Stimulated activated CD4-positive, alpha-beta T cell treated with anti-CD3 and anti-CD28 coated beads, Interleukin-1b, Interleukin-23, amount 100 ng/mL, for 24 hours (primary cell): Measurements from ENCODE around the gene CNN3.
"Not testable (repeated sequence)": the region's sequence is repeated elsewhere in the genome, so short reads cannot be mapped to it uniquely, and the experiment has no call there.

Source experiments
- DNase-seq, 4 experiments: peaks; one replicate each; pipeline ENCODE4 v3.0.0-alpha.2; 2020; ENCODE audit warnings: low read depth in 4 of 4, low spot score in 1 of 4

Gene CNN3

DNA sequence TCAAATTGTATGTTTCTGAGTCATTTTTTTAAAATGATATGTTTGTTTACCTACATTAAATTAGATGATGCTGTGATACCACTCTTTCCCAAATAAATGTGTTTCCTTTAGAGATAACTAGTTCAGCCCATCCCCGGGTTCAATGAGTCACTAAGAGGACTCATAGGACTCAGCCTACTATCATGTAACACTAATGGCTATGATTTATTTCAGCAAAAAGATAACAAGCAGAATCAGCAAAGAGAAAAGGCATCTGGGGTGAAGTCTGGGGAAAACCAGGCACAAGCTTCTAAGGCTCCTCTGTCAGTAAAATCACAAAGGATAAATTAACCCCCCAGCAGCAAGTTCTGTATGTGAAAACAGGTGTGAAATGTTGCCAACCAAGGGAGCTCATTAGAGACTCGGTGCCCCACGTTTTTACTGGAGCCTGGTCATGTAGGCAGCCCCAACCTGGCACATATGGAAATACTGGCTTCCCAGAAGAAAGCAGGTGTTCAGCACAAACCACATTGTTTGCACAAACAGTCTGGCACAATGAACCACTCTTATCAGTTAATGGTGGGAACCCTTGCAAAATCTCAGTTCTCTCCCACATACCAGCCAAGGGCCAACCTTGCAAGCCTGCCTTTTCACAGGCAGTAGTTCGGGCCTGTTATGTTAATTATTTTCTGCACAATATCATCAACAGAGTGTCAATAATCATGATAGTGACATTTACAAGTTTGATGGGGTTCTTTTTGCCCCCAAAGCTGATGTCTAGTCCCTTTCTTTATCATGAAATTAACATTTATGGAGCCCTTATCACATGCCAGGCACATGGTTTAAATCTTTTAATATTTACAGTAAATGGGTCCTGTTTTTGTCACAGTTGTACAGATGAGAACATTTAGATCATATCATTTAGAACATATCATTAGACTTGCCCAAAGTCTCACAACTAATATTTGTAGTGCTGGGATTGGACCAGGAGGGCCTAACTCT is 23.1 kb upstream of the CNN3 start:
- no peak for DNase-seq

DNA sequence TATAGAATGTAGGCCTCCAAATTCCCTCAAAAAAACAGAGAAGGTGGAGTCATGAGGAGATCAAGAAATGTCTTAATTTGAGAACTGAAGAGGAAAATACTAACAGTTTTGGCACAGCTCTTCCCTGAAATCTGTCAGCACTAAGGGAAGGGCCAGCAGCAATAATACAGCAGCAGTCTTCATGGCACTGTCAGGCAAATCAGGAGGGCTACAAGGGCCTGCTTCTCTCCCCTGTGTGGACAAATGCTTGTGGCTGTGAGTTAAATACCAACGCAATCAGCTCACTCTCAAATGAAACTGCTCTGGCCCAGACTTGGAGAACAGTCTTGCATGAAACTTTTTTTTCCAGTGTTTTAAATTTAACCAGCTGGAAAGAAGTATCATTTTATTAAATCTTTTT is 20.5 kb upstream of the CNN3 start:
- no peak for DNase-seq

DNA sequence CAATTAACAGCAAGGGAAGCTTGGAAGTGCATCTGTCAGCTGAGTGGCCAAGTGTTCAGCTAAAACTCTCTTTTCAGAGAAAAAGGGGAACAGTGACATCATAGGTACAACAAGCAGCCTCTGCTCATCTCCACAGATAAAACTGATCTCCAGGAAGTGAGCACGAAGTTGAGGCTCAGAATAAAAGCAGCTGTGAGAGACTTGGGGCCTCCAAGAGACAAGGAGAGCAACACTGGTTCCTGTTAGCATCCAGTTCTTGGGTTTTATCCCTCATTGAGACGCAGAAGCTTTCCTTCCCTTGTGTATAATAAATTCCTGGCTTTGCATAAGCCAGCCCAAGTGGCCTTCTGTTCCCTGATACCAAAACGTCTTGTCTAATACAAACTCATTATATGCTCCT is 20.0 kb upstream of the CNN3 start:
- no peak for DNase-seq

DNA sequence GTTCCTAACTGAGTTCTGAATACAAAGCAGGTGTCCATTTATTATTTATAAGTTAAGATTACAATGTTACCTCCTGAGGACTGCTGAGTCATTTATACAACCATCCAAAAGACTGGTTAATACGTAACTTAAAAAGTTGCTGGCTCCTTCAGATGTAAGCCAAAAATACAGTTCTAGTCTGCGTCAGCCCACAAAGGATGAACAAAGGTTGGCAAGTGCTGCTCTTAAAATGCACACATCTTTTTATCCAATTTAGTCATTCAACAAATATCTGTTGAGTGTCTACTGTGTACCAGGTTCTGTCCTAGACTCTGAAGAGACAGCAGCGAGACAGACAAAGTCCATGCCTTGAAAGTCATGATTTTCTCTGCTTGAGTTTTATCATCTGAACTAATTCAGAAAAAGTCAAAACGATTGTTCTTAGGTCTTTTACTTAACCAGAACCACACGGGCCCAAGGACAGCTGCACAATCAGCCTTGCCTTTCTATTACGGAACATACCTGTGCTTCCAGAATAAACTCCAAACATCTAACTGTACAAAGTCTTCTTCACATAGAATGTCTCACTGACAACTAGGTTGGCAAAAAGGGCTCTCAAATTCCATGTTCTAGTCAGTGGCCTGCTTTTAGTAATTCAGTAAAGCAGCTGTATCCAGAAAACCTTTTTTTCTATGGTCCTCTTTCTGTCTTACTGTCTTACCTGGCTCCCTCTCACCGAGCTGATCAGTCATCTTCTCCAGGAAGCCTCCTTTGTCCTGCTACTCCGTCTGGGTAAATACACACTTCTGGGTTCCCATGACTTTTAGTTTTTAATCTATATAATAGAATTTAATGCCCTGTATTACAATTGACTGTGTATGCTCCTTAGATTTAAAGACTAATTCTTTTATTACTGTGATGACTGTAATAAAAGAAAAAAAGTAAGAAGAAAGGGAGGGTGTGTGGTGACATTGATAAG is 15.5 kb upstream of the CNN3 start:
- no peak for DNase-seq

DNA sequence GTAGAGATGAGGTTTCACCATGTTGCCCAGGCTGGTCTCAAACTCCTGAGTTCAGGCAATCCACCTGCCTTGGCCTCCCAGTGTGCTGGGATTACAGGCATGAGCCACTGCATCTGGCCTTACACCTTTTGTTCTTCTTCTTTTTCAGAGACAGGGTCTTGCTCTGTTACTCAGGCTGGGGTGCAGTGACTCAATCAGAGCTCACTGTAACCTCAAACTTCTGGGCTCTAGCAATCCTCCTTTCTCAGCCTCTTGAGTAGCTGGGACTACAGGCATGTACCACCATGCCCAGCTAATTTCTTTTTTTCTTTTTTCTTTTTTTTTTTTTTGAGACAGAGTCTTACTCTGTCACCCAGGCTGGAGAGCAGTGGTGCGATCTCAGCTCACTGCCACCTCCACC is 14.6 kb upstream of the CNN3 start:
- not testable (repeated sequence) for DNase-seq

DNA sequence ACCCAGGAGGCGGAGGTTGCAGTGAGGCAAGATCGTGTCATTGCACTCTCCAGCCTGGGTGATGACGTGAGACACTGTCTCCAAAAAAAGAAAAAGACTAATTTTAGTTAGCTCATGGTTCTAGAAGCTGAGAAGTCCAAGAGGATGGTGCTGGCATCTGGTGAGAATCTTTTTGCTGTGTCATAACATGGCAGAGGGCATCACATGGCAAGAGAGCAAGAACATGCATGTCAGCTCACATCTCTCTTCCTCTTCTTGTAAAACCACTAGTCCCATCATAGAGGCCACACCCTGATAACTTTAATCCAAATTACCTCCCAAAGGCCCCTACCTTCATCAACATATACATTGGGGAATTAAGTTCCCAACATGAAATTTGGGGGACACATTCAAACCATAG is 13.8 kb upstream of the CNN3 start:
- DNase-seq: no peak

DNA sequence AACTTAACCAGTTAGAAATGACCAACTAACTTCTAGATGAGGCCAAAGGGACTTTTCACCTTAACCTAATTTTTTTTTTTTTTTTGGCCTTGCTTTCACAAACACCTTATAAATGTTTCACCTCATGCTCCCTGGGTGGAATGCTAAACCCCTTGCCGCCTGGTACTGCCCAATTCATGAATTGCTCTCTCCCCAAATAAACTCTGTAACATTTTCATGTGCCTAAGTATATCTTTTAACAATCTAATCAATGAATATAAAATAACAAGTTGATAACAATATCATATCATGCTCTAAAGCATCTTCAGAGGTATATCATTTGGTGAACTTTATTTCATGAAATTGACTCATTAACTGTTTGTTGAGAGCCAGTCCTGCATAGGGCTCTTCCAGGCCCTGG is 10.9 kb upstream of the CNN3 start:
- no peak for DNase-seq

DNA sequence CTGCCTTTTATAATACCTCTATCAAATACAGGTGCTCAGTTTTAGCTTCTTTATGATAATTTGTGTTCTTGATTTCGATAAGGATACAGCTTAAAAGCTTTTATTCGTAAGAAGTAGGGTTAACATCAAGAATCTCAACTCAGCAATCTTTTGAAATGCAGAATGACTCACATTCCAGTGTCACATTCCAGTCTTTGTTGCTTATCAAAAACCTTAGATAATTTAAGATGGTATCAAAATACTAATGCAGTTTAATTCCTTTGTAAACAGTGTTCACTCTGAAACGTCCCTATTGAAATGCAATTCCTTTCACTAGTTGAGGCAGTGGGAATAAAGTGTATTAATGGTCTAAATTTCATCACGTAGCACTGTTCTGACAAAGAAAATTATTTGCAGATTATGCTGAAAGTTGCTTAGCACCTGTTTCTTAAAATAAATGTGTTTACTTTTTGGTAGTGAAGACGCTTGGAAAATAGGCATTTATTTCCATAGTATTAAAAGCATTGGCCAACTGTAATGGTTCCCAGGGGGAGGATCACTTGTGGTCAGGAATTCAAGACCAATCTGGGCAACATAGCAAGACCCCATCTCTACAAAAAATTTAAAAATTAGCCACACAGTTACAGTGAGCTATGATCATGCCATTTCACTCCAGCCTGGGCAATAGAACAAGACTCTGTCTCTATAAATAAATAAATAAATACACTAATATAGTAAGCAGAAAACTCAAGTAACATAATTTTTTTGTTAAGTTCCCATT is 10.1 kb upstream of the CNN3 start:
- no peak for DNase-seq

DNA sequence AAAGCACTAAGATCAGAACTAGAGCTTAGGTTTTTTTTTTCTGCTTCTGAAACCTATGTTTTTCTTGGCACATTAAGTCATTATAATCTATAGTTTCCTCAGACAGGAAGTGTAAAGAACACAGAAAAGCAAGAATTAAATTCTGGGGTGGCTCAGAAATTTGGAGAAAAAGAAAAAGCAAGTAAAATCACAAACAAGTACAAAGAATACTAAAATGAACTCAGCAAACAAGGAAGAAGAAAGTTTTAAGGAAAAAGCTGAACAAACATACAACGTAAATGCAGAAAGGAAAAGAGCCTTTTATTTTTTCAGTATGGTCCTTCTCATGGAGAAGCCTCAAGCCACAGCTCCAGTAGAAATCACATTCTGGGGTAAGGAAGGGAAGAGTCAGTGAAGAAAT is 8.6 kb upstream of the CNN3 start:
- DNase-seq: no peak

DNA sequence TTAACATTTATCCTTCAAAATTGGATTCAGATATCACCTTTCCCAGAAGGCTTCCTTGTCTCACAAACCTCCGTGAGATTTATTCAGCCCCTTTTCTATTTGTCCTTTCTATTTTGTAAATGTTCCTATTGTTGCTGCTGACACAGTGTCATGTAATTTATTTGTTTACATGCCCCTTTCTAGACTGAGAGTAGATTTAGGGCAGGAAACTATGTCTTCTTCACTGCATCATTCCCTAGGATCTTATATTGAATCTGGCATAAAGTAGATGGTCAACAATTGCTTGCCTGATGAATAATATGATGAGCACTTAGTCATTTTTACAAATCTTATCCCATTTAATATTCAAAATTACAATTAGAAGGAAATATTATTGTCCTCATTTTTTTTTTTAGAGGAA is 8.1 kb upstream of the CNN3 start:
- DNase-seq: no peak

DNA sequence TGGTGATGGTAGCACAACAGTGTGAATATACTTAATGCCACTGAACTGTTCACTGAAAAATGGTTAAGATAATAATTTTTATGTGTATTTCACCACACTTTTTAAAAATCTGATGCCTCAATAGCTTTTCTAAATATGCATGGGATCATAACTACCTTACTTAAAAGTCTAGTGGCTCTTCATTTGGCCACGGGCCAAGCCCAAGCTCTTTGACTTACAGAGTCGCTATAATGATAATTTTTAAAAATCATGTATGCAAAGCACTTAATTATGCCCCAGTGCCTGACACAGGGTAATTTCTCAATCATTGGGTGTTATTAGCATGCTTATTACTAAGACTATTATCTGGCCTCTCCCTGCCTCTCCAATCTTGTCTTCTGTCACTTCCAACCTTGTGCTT is 7.6 kb upstream of the CNN3 start:
- no peak for DNase-seq

DNA sequence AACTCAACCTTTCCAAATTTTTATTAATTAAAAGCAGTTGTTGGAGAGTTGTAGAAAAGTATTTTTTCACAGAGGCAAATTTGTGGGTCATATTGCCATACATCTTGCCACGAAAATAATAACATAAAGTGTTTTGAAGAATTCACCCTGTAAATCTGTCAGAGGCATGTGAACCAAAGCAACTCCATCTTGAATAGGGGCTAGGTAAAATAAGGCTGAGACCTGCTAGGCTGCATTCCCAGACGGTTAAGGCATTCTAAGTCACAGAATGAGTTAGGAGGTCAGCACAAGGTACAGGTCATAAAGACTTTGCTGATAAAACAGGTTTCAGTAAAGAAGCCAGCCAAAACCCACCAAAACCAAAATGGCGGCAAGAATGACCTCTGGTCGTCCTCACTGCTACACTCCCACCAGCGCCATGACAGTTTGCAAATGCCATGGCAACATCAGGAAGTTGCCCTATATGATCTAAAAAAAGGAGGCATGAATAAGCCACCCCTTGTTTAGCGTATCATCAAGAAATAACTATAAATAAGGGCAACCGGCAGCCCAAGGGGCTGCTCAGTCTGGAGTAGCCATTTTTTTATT is 4.4 kb upstream of the CNN3 start:
- no peak for DNase-seq

DNA sequence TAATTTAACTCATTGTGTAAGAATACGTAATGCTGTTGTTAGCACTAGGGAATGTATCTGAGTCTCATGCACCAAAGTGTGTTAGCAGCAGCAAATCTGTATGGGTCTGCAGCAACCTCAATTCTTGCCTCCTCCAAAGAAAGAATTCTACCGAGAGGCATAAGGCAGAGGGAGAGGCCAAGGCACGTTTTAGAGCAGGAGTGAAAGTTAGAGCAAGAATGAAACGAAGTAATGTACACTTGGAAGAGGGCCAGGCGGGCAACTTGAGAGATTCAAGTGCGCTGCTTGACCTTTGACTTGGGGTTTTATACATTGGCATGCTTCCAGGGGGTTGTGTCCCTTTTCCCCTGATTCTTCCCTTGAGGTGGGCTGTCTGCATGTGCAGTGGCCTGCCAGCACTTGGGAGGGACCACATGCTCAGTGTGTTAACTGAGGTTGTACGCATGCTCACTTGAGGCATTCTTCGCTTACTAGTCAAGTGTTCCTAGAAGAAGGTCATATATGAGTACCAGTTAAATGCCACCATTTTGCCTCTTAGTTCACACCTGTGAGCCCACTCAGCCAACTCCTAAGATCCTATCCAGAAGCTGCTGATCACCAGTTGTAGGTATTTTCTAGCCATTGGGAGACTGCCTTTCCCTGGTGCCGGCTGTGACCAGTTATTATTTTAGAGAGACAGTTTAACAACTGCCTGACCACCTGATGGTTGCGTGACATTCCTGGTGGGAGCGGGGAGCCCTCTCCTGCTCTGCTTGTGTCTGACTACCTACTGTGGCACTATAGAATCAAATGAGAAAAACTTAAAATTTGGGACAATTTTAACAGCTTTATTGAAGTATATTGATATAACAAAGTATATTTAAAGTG is 2.7 kb upstream of the CNN3 start:
- no peak for DNase-seq

DNA sequence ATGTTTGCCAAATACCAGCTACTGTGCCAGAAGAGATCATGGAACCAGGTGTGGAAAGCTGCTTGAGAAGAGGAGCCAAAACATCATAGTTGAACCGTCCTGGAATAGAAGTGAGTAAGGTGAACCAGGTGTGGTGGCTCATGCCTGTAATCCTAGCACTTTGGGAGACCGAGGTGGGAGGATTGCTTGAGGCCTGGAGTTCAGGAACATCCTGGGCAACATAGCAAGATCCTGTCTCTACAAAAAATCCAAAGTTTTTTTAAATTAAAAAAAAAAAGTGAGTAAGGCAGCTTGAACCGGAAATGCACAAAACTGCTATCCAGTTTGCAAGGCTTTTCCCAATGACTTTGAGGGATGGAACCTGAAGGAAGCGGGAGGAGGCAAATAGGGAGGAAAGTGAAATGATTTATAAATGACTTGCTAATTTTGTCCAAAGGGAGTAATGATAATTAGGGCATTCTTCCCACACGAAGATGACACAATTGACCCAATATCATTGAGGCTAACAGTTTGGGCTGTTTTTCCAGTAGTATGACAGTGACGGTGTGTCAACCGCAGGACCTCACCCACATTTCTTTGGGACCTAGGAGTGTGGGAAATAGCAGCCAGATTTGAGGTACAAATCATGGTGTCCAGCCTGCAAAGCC is 1.5 kb upstream of the CNN3 start:
- no peak for DNase-seq

DNA sequence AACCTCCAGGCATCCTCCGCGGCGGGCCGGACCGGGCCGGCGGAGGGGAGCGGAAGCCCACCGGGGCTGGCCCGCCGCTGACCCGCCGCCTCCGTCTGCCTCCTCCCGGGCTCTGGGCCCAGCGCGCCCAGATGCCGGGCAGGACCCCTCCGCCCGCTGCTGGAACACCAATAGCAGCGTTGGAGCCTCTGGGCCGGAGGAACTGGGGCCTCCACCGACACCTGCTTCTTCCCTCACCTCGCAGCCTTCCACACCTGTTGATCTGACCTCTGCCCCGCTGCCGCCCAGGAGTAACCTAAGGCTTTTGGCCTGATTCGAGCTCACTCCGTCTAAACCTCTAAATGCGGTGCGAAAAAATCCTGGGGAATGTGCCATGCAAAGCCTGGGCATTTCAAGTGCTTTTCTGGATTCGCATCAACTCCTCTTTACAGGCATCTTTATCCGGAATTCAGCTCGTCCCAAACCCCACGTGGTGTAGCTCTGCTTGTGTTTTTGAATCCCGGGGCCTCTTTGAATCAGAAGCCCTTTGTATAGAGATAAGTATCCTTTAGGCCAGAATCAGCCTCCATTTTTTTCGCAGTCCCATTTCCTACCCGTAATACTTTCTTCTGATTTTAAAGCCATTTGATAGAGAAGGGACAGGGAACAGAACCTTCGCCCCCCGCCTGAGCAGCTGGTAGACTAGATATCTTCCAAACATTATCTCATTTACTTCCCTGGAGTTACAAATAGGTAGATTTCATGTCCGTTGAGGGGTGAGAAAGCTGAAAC is 680 bp upstream of the CNN3 start:
- DNase-seq: no peak

DNA sequence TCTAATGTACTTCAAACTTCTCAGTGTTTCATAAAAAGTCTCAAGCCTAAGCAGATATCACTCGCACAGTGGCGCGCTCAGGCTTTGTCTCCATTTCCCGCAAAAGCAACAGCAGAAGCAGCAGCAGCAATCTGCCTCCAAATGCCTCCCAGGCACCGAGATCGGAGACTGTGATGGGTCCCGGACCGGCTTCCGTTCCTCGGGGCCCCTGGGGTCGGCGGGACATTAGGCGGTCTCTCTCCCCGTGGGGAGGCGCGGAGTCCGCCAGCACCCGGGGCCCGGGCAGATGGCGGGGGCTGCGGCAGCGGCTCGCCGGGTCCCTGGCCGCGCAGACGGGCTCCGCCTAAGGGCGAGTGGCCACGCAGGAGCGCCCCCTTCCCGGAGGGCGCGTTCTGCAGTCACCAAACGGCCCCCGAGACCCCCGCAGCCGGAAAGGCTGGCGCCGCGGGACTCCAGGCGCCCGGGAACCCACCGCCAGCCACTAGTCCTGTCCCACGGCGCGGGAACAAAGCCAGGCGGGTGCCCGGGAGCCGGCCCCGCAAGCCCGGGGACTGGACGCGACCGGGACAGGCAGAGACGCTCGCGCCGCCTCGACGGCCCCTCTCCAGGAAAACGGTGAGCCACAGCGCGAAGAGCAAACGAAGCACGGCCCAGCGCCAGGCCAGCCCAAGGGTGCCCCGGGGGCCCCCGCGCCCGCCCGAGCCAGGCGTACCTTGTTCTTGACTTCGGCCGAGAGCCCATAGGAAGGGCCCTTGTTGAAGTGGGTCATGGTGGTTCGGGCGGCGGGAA is 590 bp downstream of the CNN3 start:
- DNase-seq: peak in 1 of 4 experiments; percentile 3

DNA sequence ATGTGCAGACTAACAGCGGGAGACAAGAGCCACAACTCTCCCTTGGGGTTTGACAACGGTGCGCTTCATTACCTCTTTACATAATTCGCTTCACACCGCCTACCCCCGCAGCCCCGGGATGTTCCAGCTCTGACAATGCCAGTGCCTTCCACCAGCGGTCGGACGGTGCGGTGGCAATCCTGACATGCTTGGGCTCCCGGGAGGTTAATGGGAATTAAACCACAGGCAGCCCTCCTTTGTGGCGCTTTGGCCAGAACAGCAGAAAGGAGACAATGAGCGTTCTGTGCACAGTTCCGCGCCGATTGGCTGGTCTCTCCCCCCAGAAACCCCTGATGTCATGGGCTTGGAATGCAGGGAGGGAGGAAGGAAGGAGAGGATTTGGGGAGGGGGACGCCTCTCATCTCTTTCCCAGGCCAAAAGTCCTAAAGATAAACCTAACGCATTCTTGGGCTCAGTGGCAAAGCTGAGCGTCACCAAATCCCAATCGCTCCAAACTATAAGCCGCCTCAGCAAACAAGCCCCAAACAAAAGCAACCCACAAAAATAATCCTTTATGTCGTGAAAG is 1.3 kb downstream of the CNN3 start:
- no peak for DNase-seq

DNA sequence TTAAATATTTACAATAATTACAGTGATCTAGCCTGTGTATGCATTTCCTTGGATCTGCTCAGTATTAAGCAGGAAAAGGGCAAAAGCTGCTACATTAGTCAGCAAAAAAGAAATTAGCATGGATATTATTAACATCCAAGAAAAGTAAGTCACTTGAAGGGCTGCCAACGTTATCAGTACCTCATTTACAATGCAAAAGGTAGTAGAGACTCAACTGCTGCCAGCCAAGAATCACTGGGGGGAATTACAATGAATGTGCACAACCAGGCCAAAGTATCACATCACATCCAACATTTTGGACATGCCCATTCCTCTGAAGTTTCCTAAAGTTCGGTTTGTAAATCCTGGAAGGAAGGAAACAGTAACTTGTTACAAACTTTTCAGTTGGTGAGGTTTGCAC is 1.9 kb downstream of the CNN3 start:
- DNase-seq: no peak
